Measurements from ENCODE around the gene IRAK3.

IRAK3 gene

DNA sequence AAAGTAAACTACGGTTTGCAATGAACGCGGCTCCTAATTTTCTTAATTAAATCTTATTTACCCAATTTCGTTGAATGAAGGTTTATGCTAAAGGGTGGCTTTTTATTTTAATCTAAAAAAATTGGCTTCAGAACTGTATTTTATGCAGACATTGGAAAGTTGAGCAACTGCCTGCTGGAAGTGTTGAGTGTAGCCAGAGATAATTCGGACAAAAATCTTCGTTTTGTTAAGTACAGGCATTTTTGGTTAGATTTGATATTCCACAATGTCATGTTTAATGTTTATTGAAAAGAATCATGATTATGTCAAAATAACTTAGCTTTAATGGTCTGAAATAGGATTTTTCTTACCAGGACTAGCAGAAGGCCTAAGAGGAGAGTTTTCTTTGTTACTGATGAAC is 875 bp downstream of the IRAK3 start:
- TF ChIP-seq, protein P1, sequence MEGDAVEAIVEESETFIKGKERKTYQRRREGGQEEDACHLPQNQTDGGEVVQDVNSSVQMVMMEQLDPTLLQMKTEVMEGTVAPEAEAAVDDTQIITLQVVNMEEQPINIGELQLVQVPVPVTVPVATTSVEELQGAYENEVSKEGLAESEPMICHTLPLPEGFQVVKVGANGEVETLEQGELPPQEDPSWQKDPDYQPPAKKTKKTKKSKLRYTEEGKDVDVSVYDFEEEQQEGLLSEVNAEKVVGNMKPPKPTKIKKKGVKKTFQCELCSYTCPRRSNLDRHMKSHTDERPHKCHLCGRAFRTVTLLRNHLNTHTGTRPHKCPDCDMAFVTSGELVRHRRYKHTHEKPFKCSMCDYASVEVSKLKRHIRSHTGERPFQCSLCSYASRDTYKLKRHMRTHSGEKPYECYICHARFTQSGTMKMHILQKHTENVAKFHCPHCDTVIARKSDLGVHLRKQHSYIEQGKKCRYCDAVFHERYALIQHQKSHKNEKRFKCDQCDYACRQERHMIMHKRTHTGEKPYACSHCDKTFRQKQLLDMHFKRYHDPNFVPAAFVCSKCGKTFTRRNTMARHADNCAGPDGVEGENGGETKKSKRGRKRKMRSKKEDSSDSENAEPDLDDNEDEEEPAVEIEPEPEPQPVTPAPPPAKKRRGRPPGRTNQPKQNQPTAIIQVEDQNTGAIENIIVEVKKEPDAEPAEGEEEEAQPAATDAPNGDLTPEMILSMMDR (IDR thresholded peaks at IDR 0.05; ENCODE audit: low read depth, low read length) = no peak

DNA sequence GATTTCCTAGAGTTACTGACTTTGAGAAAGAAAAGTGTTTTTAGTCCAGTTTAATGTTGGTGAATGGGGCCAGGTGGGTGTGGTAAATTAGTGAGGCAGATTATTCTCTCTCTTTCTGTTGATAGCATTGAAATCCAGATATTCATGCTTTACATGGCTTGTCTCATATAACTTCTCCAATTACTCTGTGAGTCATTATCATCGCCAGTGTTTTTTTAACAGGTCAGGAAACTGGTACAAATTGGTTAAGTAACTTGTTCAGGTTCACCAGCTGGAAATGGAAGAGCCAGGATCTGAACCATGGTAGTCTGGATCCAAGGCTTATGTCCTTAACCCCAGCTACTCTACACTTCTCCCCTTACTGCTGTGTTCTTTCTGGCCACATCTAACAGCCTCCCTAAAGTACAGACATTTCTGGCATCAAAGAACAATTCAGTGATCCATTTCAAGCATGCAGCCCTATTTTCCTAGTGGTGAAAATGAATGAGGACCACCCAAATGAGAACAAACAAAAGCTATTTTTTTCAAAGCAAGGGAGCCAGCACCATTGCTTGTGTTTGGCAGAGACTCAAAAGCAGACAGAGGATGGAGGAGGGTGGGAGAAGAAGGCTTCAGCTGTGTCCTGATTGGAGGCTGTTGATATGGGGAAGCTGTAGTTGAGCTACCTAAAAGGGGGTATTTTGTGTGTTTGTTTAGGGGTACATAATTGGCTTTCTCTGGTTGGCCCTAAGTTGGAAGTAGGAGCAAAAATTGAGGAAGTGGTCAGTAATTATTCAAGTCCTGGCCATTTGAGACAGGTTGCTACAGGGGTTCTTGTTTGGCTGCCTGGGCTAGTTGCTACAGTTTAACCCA is 1.7 kb downstream of the IRAK3 start:
- TF ChIP-seq, protein P1 (IDR thresholded peaks at IDR 0.05; ENCODE audit: low read depth, low read length) = no peak
- no peak for DNase-seq (ENCODE audit: extremely low read depth, low read depth)

More for the DNA sequence above, 875 bp downstream of the IRAK3 start:
- DNase-seq (ENCODE audit: extremely low read depth, low read depth) = no peak

DNA sequence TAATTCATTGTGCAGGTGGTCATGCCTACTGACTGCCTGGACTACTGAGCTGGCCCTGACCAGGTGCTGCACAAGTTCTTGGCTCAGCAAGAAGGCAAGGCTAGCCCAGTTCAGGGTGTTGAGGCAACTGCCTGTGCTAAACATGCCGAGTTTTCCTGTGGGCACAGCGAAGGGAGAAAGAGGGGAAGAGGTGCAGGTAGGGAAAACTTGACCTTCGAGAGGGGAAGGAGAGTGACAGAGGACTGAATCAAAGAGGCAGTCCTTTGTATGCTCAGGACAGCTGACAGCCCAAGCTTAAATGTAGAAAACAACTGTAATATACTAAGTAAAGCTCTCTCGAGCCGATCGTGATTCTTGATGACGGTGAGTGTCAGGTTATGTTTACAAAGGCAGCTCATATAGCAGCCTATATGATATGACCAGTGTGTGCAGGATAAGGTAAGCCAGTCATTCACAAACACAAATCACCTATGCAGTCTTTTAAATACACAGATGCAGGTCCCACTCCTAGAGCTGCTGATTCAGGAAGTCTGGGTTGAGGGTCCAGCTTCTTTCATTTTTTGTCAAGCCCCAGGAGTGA is 2.6 kb downstream of the IRAK3 start:
- DNase-seq (ENCODE audit: extremely low read depth, low read depth) = no peak
- TF ChIP-seq, protein P1 (IDR thresholded peaks at IDR 0.05; ENCODE audit: low read depth, low read length) = no peak

DNA sequence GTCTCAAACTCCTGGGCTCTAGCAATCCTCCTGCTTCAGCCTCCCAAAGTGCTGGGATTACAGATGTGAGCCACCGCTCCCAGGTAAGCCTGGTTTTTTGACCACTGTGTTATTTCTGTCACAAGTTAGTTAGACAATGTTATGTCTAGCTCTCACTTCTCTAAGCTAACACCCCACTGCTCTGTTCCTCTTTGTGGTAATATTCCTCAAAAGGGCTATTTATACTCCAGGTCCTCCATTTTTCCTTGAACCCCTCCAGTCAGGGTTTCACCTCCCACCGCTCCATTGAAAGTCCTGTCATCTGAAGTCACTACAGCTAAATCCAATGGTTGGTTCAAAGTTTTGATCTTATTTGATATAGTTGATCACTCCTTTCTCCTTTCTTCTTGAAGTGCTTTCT is 5.1 kb downstream of the IRAK3 start:
- no peak for DNase-seq (ENCODE audit: extremely low read depth, low read depth)
- TF ChIP-seq, protein P1 (IDR thresholded peaks at IDR 0.05; ENCODE audit: low read depth, low read length) = no peak

DNA sequence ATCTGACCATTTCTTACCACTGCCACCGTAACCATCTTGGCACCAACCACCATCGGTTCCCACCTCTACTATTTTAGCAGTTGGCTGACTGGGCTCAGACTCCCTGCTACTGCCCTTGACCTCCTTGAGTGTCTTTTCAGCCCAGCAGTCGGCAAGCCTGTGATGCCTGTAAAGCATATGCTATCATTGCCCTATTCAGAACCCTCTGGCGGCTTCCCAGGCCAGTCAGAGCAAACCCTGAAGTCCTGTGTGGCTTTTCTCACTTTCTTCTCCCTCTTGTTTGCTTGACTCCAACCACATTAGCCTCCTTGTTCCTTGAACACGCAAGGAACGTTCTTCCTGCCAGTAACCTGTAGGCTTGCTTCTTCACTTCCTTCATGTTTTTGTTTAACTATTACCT is 6.2 kb downstream of the IRAK3 start:
- TF ChIP-seq, protein P1 (IDR thresholded peaks at IDR 0.05; ENCODE audit: low read depth, low read length) = no peak
- DNase-seq (ENCODE audit: extremely low read depth, low read depth) = no peak

DNA sequence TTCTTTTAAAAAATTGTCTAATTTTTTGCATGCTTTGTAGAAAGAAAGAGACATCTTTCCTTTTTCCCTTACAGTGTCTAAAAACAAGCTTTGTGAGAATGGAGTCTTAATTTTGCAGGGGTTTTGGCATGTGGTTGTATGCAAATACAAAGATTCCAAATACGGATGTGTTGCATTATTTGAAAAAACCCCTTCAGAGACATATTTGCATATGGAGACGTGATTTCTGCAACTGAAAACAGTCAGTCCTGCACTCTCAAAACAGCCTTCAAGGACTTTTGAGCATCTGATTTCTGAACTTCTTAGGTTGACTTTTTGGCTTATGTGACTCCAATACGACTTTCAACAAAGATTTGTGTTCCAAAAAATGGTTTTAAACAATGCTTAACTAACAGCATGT is 7.8 kb downstream of the IRAK3 start:
- no peak for DNase-seq (ENCODE audit: extremely low read depth, low read depth)
- TF ChIP-seq, protein P1 (IDR thresholded peaks at IDR 0.05; ENCODE audit: low read depth, low read length) = no peak

DNA sequence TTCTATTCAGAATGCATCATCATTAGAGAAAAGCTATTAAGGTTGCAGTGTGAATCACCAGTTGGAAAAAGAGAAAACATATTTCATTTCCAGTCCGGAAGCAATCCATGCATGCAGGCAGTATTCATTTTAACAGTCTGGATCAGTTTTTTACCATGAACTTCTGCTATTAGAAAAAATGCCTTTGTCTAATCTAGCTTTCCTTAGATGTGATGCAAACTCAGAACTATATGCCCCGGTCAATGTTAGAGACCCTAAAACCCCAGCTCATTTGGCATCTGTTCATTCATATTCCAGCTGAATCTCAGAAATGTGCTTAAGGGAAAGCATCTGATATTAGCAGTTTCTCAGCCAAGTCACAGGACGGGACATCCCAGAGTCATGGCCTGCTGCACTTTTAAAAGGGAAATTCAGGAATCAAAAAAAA is 8.5 kb downstream of the IRAK3 start:
- TF ChIP-seq, protein P1 (IDR thresholded peaks at IDR 0.05; ENCODE audit: low read depth, low read length) = no peak

More for the DNA sequence above, 8.5 kb downstream of the IRAK3 start:
- no peak for DNase-seq (ENCODE audit: extremely low read depth, low read depth)

All from AG09319 (cell line).